Naive B cell (primary cell): ENCODE results near the gene CGRRF1. TPM values are rescaled to one million over a fixed set of nuclear protein-coding genes. Genes with fewer than 3 reads are reported as not detected.
A peak's percentile ranks its signal among the peaks of the same experiment; 100 is the strongest.

ENCODE experiments used
- ATAC-seq, 2 donors: fragments of 150-1000 bp; cut with Tn5 transposase; 2 replicates each; pipeline ENCODE4 v1.10.0; 2021; ENCODE audit warnings: low read depth in 2 of 2, mild to moderate bottlenecking in 2 of 2, moderate library complexity in 2 of 2
- DNase-seq: peaks from one replicate; pipeline ENCODE4 v3.0.0; 2022
- H3K27ac Mint-ChIP-seq, 6 donors: one replicate each; pipeline ENCODE4 v1.8.0; 2020 to 2022; ENCODE audit warnings: mild to moderate bottlenecking in 6 of 6, mixed read lengths in 6 of 6, moderate library complexity in 5 of 6, inconsistent platforms in 2 of 6
- H3K27me3 Mint-ChIP-seq, 3 donors: one replicate each; pipeline ENCODE4 v1.8.0; 2021 to 2022; ENCODE audit warnings: mixed read lengths in 3 of 3, mild to moderate bottlenecking in 1 of 3
- H3K36me3 Mint-ChIP-seq, 2 donors: one replicate each; pipeline ENCODE4 v1.8.0; 2020 to 2022; ENCODE audit warnings: mixed read lengths in 2 of 2, inconsistent platforms in 1 of 2, mild to moderate bottlenecking in 1 of 2
- H3K4me1 Mint-ChIP-seq, 3 donors: one replicate each; pipeline ENCODE4 v1.8.0; 2020 to 2022; ENCODE audit warnings: mixed read lengths in 3 of 3, inconsistent platforms in 1 of 3, mild to moderate bottlenecking in 1 of 3, moderate library complexity in 1 of 3
- H3K4me3 Mint-ChIP-seq, 8 donors: one replicate each; pipeline ENCODE4 v1.8.0; 2020 to 2022; ENCODE audit warnings: mild to moderate bottlenecking in 8 of 8, mixed read lengths in 8 of 8, moderate library complexity in 8 of 8, inconsistent platforms in 2 of 8
- H3K9me3 Mint-ChIP-seq, 7 donors: one replicate each; pipeline ENCODE4 v1.8.0; 2020 to 2022; ENCODE audit warnings: mixed read lengths in 7 of 7, mild to moderate bottlenecking in 5 of 7, inconsistent platforms in 2 of 7, moderate library complexity in 1 of 7
- polyA plus RNA-seq, 6 donors: library from polyadenylated mRNA; unstranded; fragments of 300-500 nt; fragmentation: Illumina TruSeq; gene quantifications; one replicate each; pipeline ENCODE4 v1.2.3, GENCODE V29; 2021; ENCODE audit warnings: low read depth in 6 of 6

CGRRF1 gene
- polyA plus RNA-seq, 6 donors from 2014 or later = 27.4 to 41.3 (median 35.3) TPM

- H3K36me3 Mint-ChIP-seq = no peaks in the 10 kb centered on the region
- ATAC-seq (peak; percentile 25 to 31), DNase-seq (peak; percentile 64)
- H3K27ac Mint-ChIP-seq = peak overlapping the region; percentile 86 to 98 (median 90)
- H3K27me3 Mint-ChIP-seq = peaks cover 0 to 6% (median 0%) of the 10 kb centered on the region in 3 donors
- H3K4me3 Mint-ChIP-seq = peak overlapping the region; percentile 87 to 100 (median 94)
- H3K4me1 Mint-ChIP-seq = peaks cover 18 to 30% (median 25%) of the 10 kb centered on the region in 3 donors
- H3K9me3 Mint-ChIP-seq = no peaks in the 10 kb centered on the region
Measured at GRCh38 chr14:54564868-54565784, 55.4 kb downstream of the CGRRF1 start.

GRCh38 chr14:54565785-54566409, 56.2 kb downstream of the CGRRF1 start:
- H3K36me3 Mint-ChIP-seq = no peaks in the 10 kb centered on the region
- peak; percentile 67 to 68 for ATAC-seq
- H3K4me3 Mint-ChIP-seq = peak overlapping the region; percentile 87 to 100 (median 94)
- no peaks in the 10 kb centered on the region for H3K27me3 Mint-ChIP-seq
- peak; percentile 81 for DNase-seq
- H3K4me1 Mint-ChIP-seq = peaks cover 18 to 33% (median 25%) of the 10 kb centered on the region in 3 donors
- H3K9me3 Mint-ChIP-seq = no peaks in the 10 kb centered on the region
- H3K27ac Mint-ChIP-seq = peak overlapping the region; percentile 83 to 98 (median 90)

DNA sequence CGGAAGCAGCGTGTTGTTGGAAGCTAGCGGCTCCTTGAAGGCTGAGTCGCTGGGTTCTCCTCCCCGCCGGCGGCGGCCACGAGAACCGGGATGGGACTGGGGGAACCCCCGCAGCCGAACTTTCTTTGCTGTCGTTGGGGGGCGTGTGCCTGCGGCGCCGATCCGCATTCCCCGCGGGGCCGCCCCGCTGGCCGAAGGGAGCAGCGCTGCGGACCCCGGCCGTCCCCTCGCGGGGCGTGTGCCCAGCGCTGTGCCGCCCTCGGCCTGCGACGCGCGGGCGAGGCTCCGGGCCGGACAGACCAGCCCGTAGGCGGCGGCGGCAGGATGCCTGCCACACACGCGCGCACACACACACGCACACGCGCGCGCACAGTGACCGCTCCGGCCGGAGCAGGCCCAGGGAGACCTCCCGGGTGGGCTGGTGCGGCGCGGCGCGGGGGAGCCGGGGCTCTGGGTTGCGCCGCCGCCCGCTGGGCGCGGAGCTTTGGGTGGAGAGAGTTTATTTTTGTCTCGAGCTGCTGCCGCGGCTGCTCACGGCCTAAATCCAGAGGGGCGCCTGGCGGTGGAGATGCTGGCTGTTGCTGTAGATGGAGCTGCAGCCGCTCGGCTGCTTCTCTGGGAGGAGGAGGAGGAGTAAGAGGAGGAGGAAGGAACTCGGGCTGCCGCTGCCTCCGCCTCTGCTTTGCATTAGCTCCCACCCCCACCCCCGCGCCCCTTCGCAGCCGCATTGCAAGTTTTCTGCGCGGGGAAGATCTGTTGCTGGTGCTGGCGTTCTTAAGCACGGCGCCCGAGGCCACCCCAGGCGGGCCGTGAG, 56.9 kb downstream of the CGRRF1 start, which contains the start of gene SAMD4A:
TSS of gene SAMD4A (plus strand) at position 719 of the 814 bp plus-strand sequence. CDS start 789 bp downstream, outside the sequence.
- Mint-ChIP-seq H3K36me3 (peaks cover 0 to under 1% of the 10 kb centered on the region in 2 donors), H3K27me3 (no peaks in the 10 kb centered on the region)

DNA sequence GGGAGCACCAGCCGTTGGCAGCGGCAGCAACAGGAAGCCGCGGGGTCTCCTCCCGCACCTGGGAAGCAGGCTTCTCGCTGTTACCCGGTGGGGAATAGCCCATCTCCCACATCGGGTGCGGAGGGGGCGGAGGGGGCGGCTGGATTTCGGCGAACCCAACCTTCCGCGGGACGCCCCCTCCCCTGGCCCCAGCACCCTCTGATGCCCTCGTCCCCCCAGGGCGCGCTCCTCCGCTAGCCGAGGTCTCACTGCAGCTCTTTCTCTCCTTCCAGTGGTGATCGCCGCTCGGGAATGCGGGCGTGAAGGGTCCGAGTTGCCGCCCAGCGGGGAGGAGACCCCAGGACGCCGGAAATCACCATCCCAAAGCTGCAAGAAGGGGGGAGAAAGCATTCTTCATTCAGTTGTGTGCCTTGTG, 57.5 kb downstream of the CGRRF1 start:
- Mint-ChIP-seq H3K27me3 (no peaks in the 10 kb centered on the region), H3K9me3 (peaks cover under 1 to 6% (median 4%) of the 10 kb centered on the region in 7 donors), H3K27ac (peak overlapping the region; percentile 95 to 100 (median 98)), H3K4me3 (peak overlapping the region; percentile 97 to 100 (median 99)), H3K36me3 (peaks cover 6 to 7% of the 10 kb centered on the region in 2 donors), H3K4me1 (peaks cover 18 to 33% (median 25%) of the 10 kb centered on the region in 3 donors)
- DNase-seq = no peak
- peak in 1 of 2 donors; percentile 0 for ATAC-seq

More for the DNA sequence above, 56.9 kb downstream of the CGRRF1 start, which contains the start of gene SAMD4A:
- no peaks in the 10 kb centered on the region for H3K9me3 Mint-ChIP-seq
- peak within 1 kb of the TSS; percentile 95 to 100 (median 98) for H3K27ac Mint-ChIP-seq
- DNase-seq = peak; percentile 62
- H3K4me3 Mint-ChIP-seq = peak within 1 kb of the TSS; percentile 97 to 100 (median 99)
- H3K4me1 Mint-ChIP-seq = peaks cover 18 to 33% (median 25%) of the 10 kb centered on the region in 3 donors
- ATAC-seq = peak; percentile 27 to 32

DNA sequence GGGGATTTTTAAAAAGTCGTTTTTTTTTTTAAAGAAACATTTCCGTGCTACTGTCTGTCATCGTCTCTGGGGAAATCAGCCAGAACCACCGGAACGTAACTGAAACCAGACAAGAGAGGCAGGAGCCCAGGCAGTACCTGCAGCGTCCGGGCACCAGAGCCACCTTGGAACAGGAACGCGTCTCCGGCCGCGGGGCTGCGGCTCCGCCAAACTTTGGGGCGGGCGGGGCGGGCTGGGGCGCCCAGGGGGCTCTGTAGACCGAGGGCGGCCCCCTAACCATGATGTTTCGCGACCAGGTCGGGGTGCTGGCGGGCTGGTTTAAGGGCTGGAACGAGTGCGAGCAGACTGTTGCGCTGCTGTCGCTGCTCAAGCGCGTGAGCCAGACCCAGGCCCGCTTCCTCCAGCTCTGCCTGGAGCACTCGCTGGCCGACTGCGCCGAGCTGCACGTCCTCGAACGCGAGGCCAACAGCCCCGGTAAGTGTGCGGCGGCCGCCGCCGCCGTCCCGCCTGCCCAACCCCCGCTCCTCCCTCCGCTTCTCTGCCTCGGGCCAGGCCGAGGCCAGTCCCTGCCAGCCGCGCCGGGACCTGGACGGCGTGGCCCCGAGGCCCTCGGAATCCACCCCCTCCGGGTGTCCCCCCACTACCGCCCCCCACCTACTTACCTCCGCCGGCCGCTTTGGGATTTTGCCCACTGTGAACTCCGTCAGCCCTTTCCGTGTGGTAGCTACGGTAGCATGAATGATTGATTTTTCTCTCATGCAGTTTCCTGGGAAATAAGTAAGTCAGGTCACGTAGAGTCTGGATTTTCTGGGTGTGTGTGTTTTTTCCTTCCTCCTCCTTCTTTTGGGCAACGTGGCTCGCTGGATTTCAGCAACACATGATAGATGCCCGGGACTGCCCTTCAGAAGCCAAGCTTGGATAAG, 58.2 kb downstream of the CGRRF1 start:
- H3K4me1 Mint-ChIP-seq = peaks cover 18 to 33% (median 25%) of the 10 kb centered on the region in 3 donors
- H3K27ac Mint-ChIP-seq = peak overlapping the region; percentile 95 to 100 (median 98)
- H3K9me3 Mint-ChIP-seq = peaks cover 2 to 10% (median 8%) of the 10 kb centered on the region in 7 donors
- DNase-seq (peak; percentile 76), ATAC-seq (peak; percentile 49 to 53)
- peaks cover 10 to 11% of the 10 kb centered on the region in 2 donors for H3K36me3 Mint-ChIP-seq
- peak overlapping the region; percentile 97 to 100 (median 99) for H3K4me3 Mint-ChIP-seq
- no peaks in the 10 kb centered on the region for H3K27me3 Mint-ChIP-seq

GRCh38 chr14:54568821-54569595, 59.3 kb downstream of the CGRRF1 start:
- no peak for ATAC-seq
- Mint-ChIP-seq H3K9me3 (peaks cover 4 to 19% (median 15%) of the 10 kb centered on the region in 7 donors), H3K4me1 (peaks cover 18 to 33% (median 25%) of the 10 kb centered on the region in 3 donors), H3K27ac (peak overlapping the region in 1 of 6 donors; percentile 52), H3K27me3 (no peaks in the 10 kb centered on the region), H3K36me3 (peaks cover 19 to 20% of the 10 kb centered on the region in 2 donors), H3K4me3 (peak overlapping the region in 6 of 8 donors; percentile 30 to 100 (median 96))
- DNase-seq = no peak

DNA sequence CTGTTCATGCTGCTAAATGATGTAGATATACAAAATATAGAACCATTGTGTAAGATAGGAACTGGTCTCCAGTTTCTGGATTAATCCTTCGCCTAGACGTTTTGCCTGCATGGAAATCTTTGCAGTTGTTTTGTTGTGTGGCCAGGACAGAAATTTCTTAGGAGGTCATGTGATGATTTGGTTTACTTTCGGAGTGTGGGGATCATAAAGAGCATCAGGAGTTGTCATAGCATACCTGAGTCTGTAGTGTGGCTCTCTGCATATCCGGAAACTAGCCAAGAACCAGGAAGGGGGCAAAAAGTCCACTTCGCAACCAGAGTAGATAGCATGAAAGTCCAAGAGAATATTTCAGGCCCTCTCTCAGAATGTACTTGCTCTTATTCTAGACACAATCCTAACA, 60.3 kb downstream of the CGRRF1 start:
- ATAC-seq = no peak
- Mint-ChIP-seq H3K27me3 (no peaks in the 10 kb centered on the region), H3K4me1 (peaks cover 17 to 25% (median 20%) of the 10 kb centered on the region in 3 donors), H3K9me3 (peaks cover 4 to 19% (median 15%) of the 10 kb centered on the region in 7 donors), H3K36me3 (peaks cover 19 to 20% of the 10 kb centered on the region in 2 donors), H3K4me3 (peak overlapping the region in 1 of 8 donors; percentile 98), H3K27ac (peak overlapping the region in 1 of 6 donors; percentile 58)
- no peak for DNase-seq

DNA sequence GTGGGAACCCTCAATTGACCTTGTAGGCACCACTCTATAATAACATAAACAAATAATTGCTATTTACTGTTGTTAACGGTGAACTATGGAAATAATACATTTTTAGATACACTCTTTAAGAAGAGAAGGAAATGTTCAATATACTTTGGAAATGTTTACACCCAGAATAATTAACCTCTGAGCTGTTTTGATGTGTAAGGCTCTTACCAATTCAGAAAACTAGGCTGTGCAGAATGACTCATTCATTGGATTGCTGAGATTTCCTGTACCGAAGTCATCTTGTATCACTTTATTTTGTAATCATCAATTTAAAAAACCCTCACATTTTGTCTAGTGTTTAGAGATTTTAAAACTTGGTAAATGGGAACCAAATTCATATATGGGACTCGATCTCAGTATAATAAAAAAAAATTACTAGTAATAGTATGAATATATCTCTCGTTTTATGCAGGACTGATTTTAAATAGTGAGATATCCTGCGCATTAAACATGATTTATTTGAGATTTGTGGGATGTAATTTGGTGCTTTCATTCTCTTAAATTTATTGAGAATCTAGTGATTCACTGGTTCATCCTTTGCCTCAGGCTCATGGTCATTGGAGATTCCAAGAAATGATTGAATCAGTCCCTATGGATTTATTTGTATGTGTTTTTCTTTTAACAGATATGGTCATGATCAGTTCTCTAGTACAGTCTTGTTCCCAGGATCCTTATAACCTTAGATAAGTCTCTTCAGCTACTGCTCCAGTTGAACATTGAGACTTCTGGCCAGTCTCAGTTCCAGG, 61.1 kb downstream of the CGRRF1 start:
- Mint-ChIP-seq H3K36me3 (peaks cover 19 to 20% of the 10 kb centered on the region in 2 donors), H3K27me3 (no peaks in the 10 kb centered on the region), H3K4me1 (peaks cover 17 to 21% (median 18%) of the 10 kb centered on the region in 3 donors), H3K9me3 (peaks cover 4 to 19% (median 15%) of the 10 kb centered on the region in 7 donors), H3K27ac (peak overlapping the region in 1 of 6 donors; percentile 21), H3K4me3 (peak overlapping the region in 2 of 8 donors; percentile 5 to 98)
- DNase-seq (no peak), ATAC-seq (no peak)

GRCh38 chr14:54572316-54572715, 62.6 kb downstream of the CGRRF1 start:
- Mint-ChIP-seq H3K4me1 (peaks cover 18 to 25% (median 21%) of the 10 kb centered on the region in 3 donors), H3K27me3 (no peaks in the 10 kb centered on the region), H3K9me3 (peaks cover 4 to 19% (median 15%) of the 10 kb centered on the region in 7 donors), H3K27ac (no peak overlapping the region), H3K4me3 (peak overlapping the region in 1 of 8 donors; percentile 19), H3K36me3 (peaks cover 26 to 28% of the 10 kb centered on the region in 2 donors)
- ATAC-seq (no peak), DNase-seq (peak; percentile 6)

DNA sequence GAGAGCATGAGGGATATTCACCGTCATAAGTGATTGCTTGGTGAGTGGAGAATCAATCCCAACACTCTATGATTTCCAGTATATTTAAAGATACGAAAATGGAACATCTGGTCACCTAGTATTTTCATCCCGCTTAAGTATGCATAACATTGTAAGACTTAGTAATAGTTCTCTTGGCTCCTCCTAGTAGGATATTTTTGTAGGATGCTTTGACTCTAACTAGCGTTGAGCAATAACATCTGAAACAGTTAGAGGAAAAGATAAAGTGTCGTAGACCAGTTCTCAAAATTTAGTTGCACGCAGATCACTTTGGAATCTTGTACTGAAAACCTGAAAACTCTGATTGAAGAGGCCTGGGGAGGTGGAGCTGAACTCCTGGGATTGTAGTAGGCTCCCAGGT, 64.8 kb downstream of the CGRRF1 start:
- peaks cover 26 to 28% of the 10 kb centered on the region in 2 donors for H3K36me3 Mint-ChIP-seq
- peaks cover 11 to 18% (median 17%) of the 10 kb centered on the region in 3 donors for H3K4me1 Mint-ChIP-seq
- no peak overlapping the region for H3K4me3 Mint-ChIP-seq
- ATAC-seq (no peak), DNase-seq (no peak)
- H3K27ac Mint-ChIP-seq = no peak overlapping the region
- H3K27me3 Mint-ChIP-seq = no peaks in the 10 kb centered on the region
- H3K9me3 Mint-ChIP-seq = peaks cover 4 to 19% (median 15%) of the 10 kb centered on the region in 7 donors
